Stimulated activated naive CD4-positive, alpha-beta T cell treated with Interleukin-2 at 50 U/mL for 16 hours (primary cell): ENCODE measurements around the gene AMZ2.

Experiments
- DNase-seq: peaks from one replicate; lab custom pipeline; 2025; lab: John Stamatoyannopoulos, UW

The AMZ2 gene

DNA sequence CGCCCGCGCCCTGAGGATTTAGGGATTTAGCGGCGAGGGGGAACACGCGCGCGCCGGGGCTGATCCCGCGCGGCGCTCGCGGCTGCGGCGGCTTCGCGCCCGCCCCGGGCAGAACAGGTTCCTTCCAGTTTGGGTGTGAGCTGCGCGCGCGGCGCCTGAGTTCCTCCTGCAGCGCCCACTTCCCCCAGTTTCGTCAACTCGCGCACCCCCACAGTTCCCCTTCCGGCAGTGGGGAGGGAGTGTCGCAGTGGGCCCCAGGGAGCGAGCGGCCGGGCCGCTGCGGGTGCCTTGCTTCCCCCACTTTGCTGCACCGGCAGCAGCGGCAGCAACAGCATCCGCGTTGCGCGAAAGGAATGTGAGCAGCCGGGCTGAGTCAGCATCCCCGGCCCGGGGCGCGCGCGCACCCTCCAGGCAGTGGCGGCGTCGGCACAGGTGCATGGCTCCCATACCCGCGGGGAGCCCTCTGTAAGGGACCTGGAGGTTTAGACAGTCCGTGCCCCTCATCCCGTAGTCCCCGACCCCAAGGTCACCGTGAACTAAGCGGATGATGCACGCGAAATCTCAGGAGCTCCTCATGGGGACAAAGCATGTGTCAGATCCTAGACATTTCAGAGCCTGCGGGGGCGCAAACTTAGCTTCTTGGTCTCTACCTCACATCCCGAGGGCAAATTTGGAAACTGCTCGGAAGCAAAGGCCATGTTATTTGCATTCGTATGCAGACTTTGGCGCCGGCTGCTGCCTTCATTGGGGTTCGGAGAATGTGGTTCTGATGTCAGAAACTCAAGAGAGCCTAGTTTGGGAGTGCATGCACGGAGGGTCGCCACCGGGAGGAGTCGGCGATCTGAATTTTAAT, 44.2 kb downstream of the AMZ2 start:
- DNase-seq = peak; percentile 90

DNA sequence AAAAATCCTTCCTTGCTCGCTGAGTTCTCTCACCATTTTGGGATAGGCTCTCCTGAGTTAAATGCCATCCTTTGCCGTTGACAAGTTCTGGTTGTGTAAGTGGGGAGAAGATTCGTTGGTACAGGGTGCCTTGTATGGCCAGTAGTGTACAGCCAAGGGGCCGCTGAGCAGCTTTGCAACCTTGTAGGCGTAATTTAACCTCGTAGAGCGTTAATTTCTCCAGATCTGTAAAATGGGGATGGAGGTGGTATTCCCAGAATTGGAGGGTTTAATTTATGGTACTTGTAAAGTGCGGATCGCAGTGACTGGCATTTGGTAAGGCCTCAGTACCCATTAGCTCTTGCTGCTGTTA, 44.8 kb downstream of the AMZ2 start:
- no peak for DNase-seq

DNA sequence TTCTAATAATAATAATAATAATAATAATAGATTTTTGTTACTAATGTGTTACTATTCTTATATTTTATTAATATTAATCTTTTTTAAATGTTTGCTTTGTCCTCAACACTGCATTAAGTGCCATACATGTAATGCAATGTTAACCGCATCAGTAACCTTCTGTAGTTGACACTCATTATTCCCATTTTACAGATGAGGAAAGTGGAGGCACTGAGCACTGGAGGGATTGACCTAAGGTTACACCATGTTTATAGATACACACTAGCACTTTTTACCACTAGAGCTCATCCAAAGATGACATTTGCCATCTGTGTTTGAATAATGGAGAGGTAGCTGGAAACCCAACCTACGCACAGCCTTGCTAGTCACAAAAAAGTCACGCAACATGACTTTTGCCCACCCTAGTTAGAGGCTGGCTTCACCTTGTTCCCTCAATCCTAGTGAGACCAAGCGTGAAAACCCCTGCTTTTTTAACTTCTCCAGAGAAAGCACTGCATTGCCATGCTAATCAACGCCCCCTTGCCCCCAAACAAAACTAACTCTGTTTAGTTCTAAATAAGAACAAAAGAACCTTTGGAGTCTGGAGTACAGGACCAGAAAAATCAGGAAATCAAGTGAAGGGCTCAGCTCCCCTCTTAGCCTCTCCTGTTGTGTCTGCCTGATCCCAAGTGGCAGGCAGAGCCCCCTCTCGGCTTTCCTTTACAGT, 45.8 kb downstream of the AMZ2 start:
- no peak for DNase-seq

DNA sequence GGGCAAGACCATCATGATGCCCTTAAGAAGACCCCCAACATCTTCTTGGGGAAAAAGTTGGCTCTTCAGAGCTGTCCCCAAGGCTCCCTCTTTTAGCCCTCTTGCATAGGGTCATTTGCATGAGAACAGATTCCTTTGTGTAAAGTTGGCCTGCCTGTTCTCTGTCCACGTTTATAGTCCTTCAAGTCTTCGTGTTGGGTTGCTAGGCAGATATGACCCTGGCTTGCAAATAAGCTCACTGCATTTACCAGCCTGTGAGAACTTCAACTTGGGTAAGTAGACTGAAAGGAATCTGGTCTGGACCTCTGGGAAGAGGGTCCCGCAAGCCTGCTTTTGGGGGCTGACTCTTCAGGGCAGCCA, 46.3 kb downstream of the AMZ2 start:
- no peak for DNase-seq

DNA sequence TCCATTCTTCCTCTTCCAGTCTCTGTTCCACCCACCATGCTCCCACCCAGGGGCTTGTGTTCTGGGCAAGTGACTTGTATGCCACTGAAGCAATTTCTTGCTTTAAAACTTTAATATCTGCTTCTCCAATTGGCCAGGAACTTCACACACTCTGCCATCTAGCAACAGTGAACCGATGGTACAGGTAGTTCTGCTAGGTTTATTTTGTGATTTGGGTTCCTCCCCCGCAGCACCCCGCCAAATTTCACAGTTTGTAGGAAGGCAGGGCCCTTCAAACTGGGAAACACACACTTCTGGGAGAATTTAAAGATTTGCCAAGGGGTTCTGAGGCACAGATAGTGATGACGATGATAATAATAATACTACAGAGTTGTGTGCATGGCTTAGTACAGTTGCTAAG, 46.8 kb downstream of the AMZ2 start:
- no peak for DNase-seq

DNA sequence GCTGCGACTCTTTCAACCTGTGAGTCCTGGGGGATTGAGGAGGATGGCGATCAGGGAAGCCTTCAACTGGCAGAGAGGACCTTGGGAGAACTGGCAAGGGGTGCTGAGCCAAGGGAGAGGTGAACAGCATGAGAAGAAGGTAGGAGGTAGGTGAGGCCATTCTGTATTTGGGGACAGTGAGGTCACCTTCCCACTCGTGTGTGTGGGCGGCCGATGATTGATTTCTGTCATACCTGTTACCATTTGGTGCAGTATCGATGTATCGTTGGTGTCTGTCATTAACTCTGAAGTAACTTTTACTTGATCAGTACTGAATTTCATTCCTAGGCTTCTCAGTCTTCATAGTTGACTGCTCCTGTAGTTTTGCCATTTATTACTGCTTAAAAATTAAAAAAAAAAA, 47.2 kb downstream of the AMZ2 start:
- DNase-seq = peak; percentile 66

DNA sequence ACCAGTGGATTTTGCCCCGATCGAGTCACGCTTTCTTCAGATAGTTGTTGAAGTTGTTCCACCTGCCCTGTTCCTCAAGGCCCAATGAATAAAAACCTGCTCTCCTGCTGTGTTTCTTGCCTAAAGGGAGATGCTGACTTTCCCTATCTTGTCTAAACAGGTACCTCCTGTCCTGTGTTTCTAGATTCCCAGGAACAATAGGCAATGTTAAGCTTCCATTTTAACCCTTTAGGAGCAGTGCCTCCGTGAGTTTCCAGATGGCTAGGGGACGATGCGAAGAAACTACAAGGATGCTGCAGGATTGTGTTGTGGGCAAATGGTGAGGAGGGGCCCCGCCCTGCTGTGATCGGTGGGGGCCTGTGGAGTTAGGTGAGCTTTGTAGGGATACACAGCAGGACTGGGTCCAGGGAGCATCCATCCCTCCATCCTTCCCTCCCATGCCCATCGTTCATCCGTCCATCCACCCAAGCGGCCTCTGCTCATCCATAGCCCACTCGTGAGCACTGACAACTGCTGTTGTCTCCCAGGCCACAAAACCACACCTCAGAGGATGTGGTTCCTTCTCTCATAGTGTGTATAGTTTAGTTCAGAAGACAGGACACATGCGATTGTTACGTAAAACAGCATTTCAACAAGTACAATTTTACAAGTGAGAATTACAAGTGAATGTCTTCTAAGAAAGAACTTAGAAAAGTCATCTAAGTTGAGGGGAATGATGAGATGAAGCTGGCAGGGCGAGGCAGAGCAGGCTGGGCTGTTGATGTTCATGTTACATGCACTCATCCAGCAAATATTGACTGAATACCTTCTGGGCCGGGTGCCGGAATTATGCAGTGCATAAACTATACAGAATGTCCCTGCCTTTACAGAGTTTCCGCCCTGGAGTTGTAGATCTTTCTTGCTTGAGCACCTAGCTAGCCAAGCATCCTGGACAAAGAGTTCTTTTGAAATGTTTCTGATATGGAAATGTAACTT, 48.7 kb downstream of the AMZ2 start:
- DNase-seq = peak; percentile 11

DNA sequence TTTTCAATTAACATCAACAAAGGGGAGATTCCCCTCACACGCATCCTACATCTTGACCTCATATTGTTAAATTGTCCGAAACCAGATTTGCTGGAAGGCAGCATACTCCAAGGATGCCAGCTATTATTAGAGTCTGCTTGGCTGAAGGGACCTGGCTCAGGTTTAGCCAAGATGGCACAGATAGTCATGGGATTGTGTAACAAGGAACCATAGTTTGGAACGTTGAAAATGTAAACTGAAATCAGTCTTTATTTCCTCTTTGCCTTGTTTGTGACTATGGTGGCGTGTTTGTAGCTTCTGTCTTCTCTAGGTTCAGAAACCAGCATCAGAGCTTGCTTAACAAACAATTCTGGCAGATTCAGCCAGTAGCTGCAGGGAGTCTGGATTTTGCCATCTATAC, 49.4 kb downstream of the AMZ2 start:
- no peak for DNase-seq

DNA sequence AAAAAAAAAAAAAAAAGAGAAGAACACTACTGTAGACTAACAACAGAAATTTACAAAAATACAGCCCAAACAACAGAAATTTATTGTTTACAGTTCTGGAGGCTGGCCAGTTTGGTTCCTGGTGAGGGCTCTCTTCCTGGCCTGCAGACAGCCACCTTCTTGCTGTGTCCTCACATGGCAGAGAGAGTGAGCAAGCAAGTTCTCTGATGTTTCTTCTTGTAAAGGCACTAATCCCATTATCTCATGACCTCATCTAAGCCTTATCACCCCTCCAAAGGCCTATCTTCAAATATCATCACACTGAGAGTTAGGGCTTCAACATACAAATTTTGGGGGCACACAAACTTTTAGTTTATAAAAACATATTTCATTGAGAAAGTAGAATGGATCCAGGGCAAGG, 50.8 kb downstream of the AMZ2 start:
- no peak for DNase-seq

DNA sequence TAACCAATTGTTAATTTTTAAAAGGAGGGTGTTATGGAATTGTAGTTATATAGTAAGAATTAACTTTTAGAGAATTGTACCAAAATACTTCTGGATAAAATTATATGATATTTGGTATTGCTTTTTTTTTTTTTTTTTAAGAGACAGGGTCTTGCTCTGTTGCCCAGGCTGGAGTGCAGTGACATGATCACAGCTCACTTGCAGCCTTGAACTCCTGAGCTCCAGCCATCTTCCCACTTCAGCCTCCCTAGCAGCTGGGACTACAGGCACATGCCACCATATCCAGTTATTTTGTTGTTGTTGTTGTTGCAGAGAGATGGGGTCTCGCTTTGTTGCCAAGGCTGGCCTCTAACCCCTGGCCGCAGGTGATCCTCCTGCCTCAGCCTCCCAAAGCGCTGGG, 52.0 kb downstream of the AMZ2 start:
- no peak for DNase-seq

DNA sequence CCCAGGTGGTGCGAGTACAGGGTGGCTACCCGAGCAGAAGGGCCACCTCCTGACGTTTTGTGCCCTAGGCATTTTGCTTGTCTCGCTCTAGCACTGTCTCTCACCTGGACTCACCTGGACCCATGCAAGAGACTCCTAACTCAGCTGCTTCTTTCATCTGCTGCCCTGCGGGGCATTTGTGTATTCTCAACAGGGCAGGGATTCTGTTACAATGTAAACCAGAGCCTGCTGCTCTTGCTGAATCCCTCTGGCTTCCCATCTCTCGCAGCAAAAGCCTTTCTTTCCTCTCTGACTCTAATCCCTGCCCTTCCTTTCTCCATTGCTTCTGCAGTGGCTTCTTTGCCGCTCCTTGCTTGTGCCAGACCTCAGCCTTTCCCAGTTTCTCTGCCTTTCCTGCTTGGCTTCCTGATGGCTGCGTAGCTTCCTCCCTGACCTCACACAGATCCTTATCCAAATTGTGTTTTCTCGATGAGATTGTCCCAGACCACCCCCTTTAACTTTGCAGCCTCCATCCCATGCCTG, 53.7 kb downstream of the AMZ2 start:
- no peak for DNase-seq

DNA sequence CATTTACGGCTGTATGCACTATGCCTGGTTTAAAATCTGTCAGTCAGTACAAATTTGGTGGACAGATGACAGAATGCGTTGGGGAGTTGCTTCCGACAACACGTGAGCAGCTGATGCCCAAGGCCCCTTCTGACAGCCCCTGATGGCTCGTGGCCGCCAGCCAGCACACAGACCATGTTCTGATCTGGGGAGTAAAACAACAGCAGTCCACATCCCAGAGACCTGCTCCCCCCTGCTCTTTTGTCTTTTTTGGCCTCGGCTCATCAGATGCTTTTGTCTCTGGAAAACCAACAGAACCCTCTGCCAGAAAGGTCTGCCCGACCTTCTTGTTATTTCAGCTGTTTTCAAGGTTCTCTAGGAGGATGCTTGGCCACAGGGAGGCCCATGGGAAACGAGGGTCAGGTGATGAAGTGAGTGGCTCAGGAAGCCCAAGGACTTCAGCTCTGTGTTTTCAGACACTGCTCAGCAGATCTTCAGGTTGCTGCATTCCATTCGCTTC, 54.3 kb downstream of the AMZ2 start:
- no peak for DNase-seq

DNA sequence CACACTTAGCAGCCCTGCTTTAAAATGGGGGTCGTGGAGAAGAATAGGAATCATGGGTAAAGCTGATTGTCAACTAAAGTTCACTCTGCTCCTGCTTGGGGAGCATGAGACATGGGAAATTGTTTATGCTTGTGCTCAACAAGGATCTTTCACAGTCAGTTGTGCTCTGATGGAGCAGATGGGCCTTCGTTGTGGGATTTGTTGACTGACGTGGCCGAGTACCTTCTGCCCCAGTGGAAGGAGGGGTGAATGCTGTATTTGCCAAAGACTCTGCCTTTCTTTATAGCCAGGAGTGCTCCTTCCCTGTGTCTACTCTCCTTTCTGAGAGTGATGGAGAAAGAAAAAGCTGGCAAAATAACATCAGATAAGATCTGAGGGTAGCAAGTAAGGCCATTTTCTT, 54.8 kb downstream of the AMZ2 start:
- DNase-seq = no peak

DNA sequence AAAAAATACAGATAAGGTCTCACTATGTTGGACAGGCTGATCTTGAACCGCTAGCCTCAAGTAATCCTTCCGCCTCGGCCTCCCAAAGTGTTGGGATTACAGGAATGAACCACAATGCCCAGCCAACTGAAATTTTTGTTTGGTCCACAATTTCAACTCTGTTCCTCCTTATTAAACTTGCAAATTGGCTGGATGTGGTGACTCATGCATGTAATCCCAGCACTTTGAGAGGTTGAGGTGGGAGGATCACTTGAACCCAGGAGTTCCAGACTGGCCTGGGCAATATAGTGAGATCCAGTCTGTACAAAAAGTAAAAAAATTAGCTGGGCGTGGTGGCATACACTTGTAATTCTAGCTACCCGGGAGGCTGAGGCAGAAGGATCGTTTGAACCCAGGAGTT, 56.9 kb downstream of the AMZ2 start:
- no peak for DNase-seq

DNA sequence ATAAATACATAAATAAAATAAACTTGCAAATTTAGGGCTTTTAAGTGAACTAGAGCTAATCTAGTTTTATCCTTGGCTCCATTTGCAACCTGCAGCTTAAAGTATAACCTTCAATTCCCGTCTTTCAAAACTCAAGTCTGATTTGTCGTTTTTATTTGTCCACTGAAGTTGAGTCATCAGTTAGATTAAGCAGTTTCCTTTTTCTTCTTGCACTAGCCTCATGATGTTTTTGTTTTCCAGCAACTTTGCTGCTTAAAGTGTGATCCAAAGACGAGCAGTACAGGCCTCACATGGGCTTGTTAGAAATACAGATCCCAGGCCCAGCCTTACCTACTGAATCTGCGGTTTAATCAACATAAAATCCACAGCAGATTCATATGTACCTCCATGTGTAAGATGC, 57.3 kb downstream of the AMZ2 start:
- no peak for DNase-seq
